GOT3 (cell line): Measurements from ENCODE around the gene RNF5.
"Not testable (repeated sequence)": the region's sequence is repeated elsewhere in the genome, so short reads cannot be mapped to it uniquely, and the experiment has no call there.

ENCODE experiments used
- DNase-seq: peaks from one replicate; lab custom pipeline; 2025; ENCODE audit warnings: mixed read lengths; lab: John Stamatoyannopoulos, UW

The RNF5 gene

GRCh38 chr6:32175711-32176475, 2.3 kb upstream of the RNF5 start, which contains the start of gene AGPAT1:
AGPAT1 (minus strand) TSS chr6:32176084; CDS start chr6:32171496, 4,588 bp downstream.
- DNase-seq = peak; percentile 66

- no peak for DNase-seq
Measured at GRCh38 chr6:32176476-32177182, 1.6 kb upstream of the RNF5 start.

- DNase-seq = no peak
Measured at GRCh38 chr6:32177183-32177787, 920 bp upstream of the RNF5 start.

GRCh38 chr6:32178547-32179440, 589 bp downstream of the RNF5 start:
- DNase-seq = no peak

- DNase-seq = no peak
Measured at GRCh38 chr6:32179766-32180405, 1.7 kb downstream of the RNF5 start.

GRCh38 chr6:32181148-32181702, 3.0 kb downstream of the RNF5 start:
- DNase-seq = no peak

- DNase-seq = no peak
Measured at GRCh38 chr6:32181915-32182529, 3.8 kb downstream of the RNF5 start.

GRCh38 chr6:32182555-32182981, 4.4 kb downstream of the RNF5 start:
- no peak for DNase-seq

GRCh38 chr6:32183030-32183429, 4.8 kb downstream of the RNF5 start:
- DNase-seq = no peak

GRCh38 chr6:32183483-32184083, 5.4 kb downstream of the RNF5 start:
- no peak for DNase-seq

GRCh38 chr6:32184084-32184640, 6.0 kb downstream of the RNF5 start, which contains the start of gene AGER:
AGER (minus strand) TSS chr6:32184253; CDS start chr6:32184222, 31 bp downstream.
- no peak for DNase-seq

- DNase-seq = not testable (repeated sequence)
Measured at GRCh38 chr6:32185681-32186131, 7.5 kb downstream of the RNF5 start.

GRCh38 chr6:32186151-32186840, 8.1 kb downstream of the RNF5 start:
- DNase-seq = not testable (repeated sequence)

- DNase-seq = no peak
Measured at GRCh38 chr6:32187009-32187709, 9.0 kb downstream of the RNF5 start.

- not testable (repeated sequence) for DNase-seq
Measured at GRCh38 chr6:32187725-32188380, 9.6 kb downstream of the RNF5 start.

GRCh38 chr6:32188381-32189068, 10.3 kb downstream of the RNF5 start:
- DNase-seq = no peak
